NCI-H82 treated with DMSO at 0.1 percent for 48 hours (cell line): ENCODE results near the gene PTPN7.
"Not testable (repeated sequence)": the region's sequence is repeated elsewhere in the genome, so short reads cannot be mapped to it uniquely, and the experiment has no call there.

Experiments
- DNase-seq: peaks from one replicate; lab custom pipeline; 2025; ENCODE audit not compliant: unreplicated experiment; lab: John Stamatoyannopoulos, UW

Gene PTPN7

DNA sequence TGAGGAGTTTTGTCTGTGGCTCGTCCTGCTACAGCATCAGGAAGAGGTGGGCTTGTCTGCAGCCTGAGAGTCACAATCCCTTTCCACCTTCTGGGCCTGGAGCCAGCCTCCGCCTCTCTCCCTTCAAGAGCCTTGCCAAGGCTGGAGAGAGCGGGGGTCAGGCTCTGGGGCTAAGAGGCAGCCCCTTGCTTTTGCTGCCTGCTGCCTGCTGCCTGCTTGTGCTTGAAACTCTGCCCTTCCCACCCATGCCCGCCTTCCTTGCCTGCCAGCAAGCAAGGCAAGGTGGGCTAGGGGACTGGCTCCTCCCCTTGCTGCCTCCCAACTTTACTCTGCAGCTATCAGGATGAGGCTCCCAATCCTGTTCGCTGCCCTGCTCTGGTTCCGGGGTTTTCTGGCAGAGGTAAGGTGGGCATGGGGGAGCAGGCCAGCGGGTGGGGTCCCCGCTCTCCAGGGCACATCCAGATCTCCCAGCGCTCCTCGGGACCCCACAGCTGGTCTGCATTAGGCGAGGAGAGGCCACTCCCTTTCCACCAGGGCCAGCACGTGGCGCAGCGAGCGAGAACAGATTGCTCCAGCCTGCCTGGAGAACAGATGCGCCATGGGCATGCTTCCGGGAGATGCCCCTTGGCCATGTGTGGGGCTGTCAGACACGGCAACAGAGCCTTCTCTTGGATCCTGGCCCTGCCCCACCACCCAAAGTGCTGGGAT is 7.5 kb upstream of the PTPN7 start:
- DNase-seq, result no peak

DNA sequence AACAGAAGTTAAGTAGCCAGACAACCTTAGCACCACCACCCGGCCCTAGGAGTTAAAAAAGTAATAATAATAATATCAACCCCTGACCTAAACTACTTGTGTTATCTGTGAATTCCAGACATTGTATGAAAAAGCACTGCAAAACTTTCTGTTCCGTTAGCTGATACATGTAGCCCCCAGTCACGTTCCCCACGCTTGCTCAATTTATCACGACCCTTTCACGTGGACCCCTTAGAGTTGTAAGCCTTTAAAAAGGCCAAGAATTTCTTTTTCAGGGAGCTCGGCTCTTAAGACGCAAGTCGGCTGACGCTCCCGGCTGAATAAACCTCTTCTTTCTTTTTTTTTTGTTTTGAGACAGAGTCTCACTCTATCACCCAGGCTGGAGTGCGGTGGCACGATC is 6.7 kb upstream of the PTPN7 start:
- DNase-seq, result not testable (repeated sequence)

DNA sequence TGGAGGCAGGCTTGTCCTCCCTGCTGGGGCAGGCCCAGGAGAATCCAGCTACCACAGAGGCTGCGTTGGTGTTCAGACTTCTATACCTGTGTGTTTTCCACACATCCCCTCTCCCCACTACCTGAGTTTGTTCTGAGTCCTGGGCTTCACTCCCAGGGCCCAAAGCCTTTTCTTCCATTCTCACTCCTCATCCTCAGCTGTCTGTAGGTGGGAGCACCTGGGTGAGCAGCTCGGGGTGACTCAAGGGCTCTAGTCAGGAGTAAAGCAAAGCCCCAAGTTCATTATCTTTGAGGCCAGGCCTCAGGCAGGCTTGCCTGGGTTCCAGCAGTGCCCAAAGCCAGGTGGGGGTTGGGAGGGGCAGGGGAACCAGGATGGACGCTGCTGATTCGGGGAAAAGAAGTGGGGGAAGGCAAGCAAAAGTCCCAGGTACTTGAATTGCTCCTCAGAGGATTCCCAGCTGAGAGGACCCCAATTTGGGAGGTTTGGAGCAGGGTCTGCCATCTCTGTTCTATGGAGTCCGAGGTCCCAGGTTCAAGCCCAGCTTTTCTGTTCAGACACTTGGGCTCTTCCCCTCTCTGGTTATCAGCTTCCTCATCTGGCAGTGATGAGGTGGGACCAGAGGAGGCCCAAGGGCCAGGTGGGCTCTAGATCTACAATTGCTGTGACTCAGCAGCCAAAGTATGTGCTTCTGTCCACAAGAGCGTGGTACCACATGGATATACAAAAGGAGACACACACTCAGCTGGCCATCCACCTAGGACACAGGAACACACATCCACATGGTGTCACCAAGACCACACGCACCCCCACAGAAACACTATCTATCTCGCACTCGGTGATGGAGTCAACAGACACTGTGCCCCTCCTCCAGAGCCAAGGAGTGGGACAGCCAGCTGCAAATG is 5.8 kb upstream of the PTPN7 start:
- DNase-seq, result no peak

GRCh38 chr1:202165267-202165941 is 5.0 kb upstream of the PTPN7 start:
- DNase-seq, result no peak

- DNase-seq, result no peak
Observed at GRCh38 chr1:202164271-202165037, 4.1 kb upstream of the PTPN7 start.

DNA sequence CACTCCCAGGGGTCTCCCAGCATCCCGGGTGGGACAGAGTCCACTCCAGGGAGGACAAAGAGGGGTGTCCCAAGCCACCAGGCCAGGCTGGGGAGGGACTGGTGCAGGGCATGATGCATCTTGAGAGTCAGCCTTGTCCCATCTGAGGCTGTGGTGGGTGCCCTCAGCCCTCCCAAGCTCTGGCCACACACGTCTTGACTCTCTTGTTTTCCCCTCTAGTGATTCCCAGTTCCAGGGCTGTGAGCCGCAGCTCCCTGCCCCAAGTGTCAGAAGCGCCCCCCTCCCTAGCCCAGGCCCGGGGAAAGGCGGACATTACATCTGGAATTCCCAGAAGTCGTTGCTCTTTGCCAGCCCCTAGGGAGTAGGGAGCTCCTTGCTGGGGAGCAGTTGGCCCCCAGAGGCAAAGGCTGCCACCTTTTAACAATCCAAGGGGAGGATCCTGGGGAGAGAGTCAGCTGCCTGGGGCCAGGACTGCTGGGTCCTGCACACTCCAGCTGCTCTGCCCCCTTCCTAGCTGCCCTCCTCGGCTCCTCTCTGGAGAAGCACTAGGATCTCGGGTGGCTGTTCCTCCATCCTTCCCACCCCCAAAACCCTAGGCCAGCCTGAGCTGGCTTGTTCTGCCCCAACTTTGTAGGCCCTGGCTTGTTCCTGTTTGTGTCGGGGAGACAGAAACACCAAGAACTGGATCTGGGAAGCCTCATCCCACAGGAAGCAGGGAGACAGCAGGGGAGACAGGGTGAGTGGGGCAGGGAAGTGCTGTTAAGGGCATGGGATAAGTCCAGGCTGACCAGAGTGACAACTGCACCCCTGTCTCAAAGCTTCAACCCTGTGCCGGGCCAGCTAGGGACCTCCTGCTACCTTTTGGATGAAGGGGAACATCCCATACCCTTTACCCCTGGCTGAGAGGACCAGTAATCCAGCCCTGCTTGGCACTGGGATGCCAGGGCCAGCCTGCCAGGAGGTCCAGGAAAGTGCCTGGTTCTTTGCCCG is 3.2 kb upstream of the PTPN7 start:
- no peak for DNase-seq

GRCh38 chr1:202162418-202163280 is 2.2 kb upstream of the PTPN7 start:
- no peak for DNase-seq

DNA sequence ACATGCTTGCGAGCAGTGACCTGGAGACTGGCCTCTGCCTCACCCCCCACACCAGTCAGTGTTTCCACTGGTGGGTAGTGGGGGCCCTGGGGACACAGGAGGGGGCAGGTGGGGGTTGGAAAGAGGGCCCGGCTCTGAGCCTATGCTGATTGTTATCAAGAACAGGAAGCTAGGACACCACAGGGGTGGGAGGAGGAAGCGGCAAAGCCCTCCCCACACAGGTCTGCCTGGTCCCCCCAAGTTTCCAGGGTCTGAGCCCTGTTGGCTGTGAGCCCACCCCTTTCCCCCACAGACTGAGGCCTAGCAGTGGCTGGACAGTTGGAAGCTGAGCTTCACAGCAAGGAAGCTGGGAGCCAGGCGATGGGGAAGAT is 1.6 kb upstream of the PTPN7 start:
- no peak for DNase-seq

- DNase-seq, result no peak
Observed at GRCh38 chr1:202161151-202162046, 997 bp upstream of the PTPN7 start.

DNA sequence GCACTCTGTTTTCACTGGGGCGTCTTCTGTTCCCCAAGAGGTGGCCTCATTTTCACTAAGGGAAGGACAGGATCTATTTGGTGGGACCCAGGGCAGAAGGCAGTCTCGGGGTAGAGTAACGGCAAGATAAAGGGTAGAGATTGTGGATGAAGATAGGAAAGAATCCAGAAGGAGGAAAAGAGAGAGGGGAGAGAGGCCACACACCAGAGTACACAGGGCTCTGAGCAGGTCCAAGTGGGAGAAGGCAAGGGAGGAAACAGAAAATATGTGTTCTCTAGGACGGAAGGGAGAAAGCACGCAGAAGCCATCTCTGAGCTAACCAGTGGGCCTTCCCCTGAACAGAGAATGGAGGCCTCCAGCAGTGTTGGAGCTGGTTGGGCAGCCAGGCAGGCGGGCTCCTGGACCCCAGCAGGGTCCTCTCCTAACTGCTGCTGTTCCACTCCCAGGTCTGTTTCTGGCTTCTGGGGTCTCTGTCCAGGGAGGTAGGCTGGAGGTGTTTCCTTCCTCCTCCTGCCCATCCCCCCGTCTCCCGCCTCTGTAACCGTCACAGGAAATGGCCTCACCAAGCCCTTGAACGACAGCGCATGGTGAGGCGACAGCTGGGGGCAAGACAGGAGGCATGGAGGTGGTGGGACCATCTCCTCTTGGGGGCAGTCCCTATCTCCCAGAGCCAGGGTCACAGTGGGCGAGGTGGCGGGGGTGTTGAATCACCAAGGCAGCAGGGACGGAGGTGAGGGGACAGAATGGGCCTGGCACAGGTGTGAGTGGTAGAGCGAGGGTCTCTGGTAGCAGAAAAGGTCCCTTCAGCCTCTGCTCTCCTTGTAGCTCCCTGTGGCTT is 649 bp downstream of the PTPN7 start:
- DNase-seq, result no peak

GRCh38 chr1:202158810-202159533 is 1.4 kb downstream of the PTPN7 start:
- no peak for DNase-seq

DNA sequence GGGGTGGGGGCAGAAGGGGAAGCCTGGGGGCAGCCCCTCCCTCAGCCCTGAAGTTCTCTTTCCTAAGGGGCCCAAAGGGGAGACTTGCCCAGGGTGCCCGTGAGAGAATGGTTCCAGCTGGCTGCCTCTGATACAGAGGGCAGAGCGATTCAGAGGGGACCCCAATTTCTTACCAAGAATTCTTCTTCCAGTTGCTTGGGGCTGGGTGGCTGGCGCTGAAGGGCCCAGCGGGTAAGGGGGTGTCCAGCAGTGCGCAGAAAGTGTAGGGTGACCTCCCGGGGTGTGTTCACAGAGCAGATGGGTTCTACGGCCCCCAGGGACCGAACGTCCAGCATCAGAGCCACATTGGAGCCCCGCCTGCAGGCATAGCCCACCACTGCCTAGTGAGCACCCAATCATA is 2.5 kb downstream of the PTPN7 start:
- DNase-seq, result no peak

GRCh38 chr1:202156590-202156989 is 3.8 kb downstream of the PTPN7 start:
- DNase-seq, result no peak

GRCh38 chr1:202155478-202156021 is 4.9 kb downstream of the PTPN7 start:
- no peak for DNase-seq

DNA sequence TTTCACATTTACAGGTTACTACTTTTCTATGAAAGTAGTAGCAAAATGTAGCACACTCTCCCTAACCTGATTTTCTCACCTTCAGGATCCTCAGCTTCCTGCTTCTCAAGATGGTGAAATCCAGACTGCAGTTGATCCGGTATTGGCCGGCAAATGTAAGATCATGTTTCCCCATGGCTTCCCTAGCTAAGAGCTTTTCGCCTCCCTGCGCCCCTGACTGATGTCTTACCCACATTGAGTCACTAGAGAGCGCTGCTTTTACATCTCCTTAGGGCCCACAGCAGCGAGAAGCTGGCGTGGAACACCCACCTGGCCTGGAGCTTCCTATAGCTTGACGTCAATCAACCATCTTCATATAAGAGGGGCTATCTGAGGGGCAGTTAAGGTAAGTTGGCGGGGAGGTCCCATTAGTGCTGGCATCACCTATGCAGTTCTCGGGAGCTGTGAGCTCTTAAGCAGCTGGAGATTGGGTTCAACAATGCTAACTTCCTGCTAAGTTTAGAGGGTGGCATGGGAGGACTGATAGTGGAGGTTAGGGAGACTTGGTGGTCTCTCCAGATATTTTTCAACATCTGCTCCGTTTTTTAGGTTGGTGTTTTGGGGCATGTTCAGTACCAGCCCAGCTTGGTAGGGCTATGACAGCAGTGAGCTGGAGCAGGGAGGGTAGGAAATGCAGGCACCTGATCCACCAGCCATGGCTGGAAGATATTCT is 5.5 kb downstream of the PTPN7 start:
- peak; percentile 74 for DNase-seq
